GM12878 (cell line): ENCODE data around the gene PRKCE. TPM values are rescaled to one million over a fixed set of nuclear protein-coding genes. Genes with fewer than 3 reads are reported as not detected.

ENCODE experiments used
- BCL3 ChIP-seq: IDR thresholded peaks from 2 replicates; pipeline ENCODE4 v1.6.1; 2011; ENCODE audit warnings: borderline replicate concordance, low read depth, mild to moderate bottlenecking, moderate library complexity, low read length; ENCODE audit not compliant: insufficient read depth, poor library complexity, severe bottlenecking
- BHLHE40 ChIP-seq, 2 experiments: fragments of 450-650 bp in 1 of 2; IDR thresholded peaks; 2 replicates each; pipeline ENCODE4 v1.6.1; 2011 to 2017; ENCODE audit warnings: low read depth in 2 of 2, borderline replicate concordance in 1 of 2, improper control_type of control experiment in 1 of 2, low read length in 1 of 2, mild to moderate bottlenecking in 1 of 2
- BMI1 ChIP-seq: fragments of 450-650 bp; IDR thresholded peaks from 2 replicates; pipeline ENCODE4 v1.6.1; 2016; ENCODE audit warnings: mild to moderate bottlenecking, moderate library complexity, borderline replicate concordance
- CTCF ChIP-seq, 3 experiments: IDR thresholded peaks in 2 of 3; conservative IDR thresholded peaks in 1 of 3; 2 replicates each; pipeline ENCODE4 v1.5.1; 2011; ENCODE audit warnings: low read depth in 3 of 3, low read length in 3 of 3, mild to moderate bottlenecking in 3 of 3, control low read depth in 2 of 3, moderate library complexity in 2 of 3, inconsistent platforms in 1 of 3, mixed read lengths in 1 of 3; ENCODE audit not compliant: control insufficient read depth in 2 of 3, insufficient read depth in 1 of 3; ENCODE audit errors: extremely low read depth in 1 of 3
- FOS ChIP-seq: IDR thresholded peaks from 3 replicates; pipeline ENCODE4 v1.6.1; 2011; ENCODE audit warnings: borderline replicate concordance; ENCODE audit not compliant: insufficient read length; ENCODE audit errors: extremely low read depth
- FOXK2 ChIP-seq: fragments of 450-650 bp; IDR thresholded peaks from 2 replicates; pipeline ENCODE4 v1.6.1; 2017; ENCODE audit warnings: mild to moderate bottlenecking, moderate library complexity
- HDAC6 ChIP-seq: fragments of 200-600 bp; sonication (generic); IDR thresholded peaks from one replicate; pipeline ENCODE4 v1.8.0; 2017; ENCODE audit warnings: antibody characterized with exemption; ENCODE audit not compliant: unreplicated experiment
- JUND ChIP-seq: IDR thresholded peaks from 2 replicates; pipeline ENCODE4 v1.6.1; 2012; ENCODE audit warnings: low read depth, mild to moderate bottlenecking, low read length, improper control_type of control experiment, moderate library complexity
- RBBP5 ChIP-seq: fragments of 200-600 bp; sonication (generic); conservative IDR thresholded peaks from 2 replicates; pipeline ENCODE4 v1.6.1; 2016
- RELB ChIP-seq: fragments of 450-650 bp; IDR thresholded peaks from 2 replicates; pipeline ENCODE4 v1.6.1; 2017; ENCODE audit warnings: low read depth, mild to moderate bottlenecking, moderate library complexity
- SIX5 ChIP-seq: IDR thresholded peaks from 2 replicates; pipeline ENCODE4 v1.6.1; 2011; ENCODE audit warnings: mild to moderate bottlenecking, low read depth, low read length, moderate library complexity; ENCODE audit not compliant: severe bottlenecking
- SMARCA5 ChIP-seq: fragments of 450-650 bp; IDR thresholded peaks from 2 replicates; pipeline ENCODE4 v1.6.1; 2017; ENCODE audit warnings: mild to moderate bottlenecking
- SREBF1 ChIP-seq: IDR thresholded peaks from 2 replicates; pipeline ENCODE4 v1.6.1; 2012; ENCODE audit warnings: mild to moderate bottlenecking, low read length
- STAT3 ChIP-seq: IDR thresholded peaks from 2 replicates; pipeline ENCODE4 v1.6.1; 2011; ENCODE audit warnings: low read depth, low read length, improper control_type of control experiment
- TCF12 ChIP-seq: IDR thresholded peaks from 2 replicates; pipeline ENCODE4 v1.6.1; 2011; ENCODE audit warnings: low read depth, mild to moderate bottlenecking, low read length
- TCF3 ChIP-seq: IDR thresholded peaks from 2 replicates; pipeline ENCODE4 v1.6.1; 2012; ENCODE audit warnings: low read depth, mild to moderate bottlenecking, low read length, borderline replicate concordance; ENCODE audit not compliant: insufficient read depth
- USF2 ChIP-seq: IDR thresholded peaks from 2 replicates; pipeline ENCODE4 v1.6.1; 2011; ENCODE audit warnings: low read depth, low read length, improper control_type of control experiment, borderline replicate concordance
- ZNF217 ChIP-seq: fragments of 450-650 bp; IDR thresholded peaks from 2 replicates; pipeline ENCODE4 v1.6.1; 2017; ENCODE audit warnings: antibody characterized with exemption, mild to moderate bottlenecking
- polyA plus RNA-seq, 11 experiments: library from polyadenylated mRNA; depleted of rRNA in 4 of 11; unstranded in 6 of 11; stranded (reverse) in 5 of 11; fragments of >200 nt; fragmentation: Nextera tagmentation in 4 of 11; fragmentation: Illumina TruSeq in 1 of 11; extraction: Ambion mirVana in 4 of 11; extraction: Trizol in 1 of 11; gene quantifications; 1 replicate in 1 of 11; 2 replicates in 10 of 11; pipeline versions ENCODE4 v1.2.1 to v1.2.3, GENCODE V29; 2011 to 2016; ENCODE audit warnings: inconsistent platforms in 2 of 11, missing spikeins in 2 of 11, low read depth in 1 of 11
- total RNA-seq, 4 experiments: library from RNA; depleted of rRNA in 3 of 4; stranded (reverse); fragments of >200 nt in 3 of 4; fragmentation: Illumina TruSeq in 1 of 4; extraction: Trizol in 1 of 4; gene quantifications; 2 replicates each; pipeline versions ENCODE4 v1.2.1 to v1.2.3, GENCODE V29; 2013 to 2021
- TF ChIP-seq, protein P1 (sequence below): fragments of 450-650 bp; formaldehyde crosslinking; IDR thresholded peaks from 2 replicates; pipeline ENCODE4 v1.4.0; 2020; ENCODE audit warnings: mild to moderate bottlenecking, moderate library complexity

Gene PRKCE
- total and polyA plus RNA-seq, 10 of the 15 experiments (the other 5 are each of a cell fraction or from before 2014, with no cell fraction given), result 2.6 to 28.2 (median 11.3) TPM

- TF ChIP-seq, protein P1, sequence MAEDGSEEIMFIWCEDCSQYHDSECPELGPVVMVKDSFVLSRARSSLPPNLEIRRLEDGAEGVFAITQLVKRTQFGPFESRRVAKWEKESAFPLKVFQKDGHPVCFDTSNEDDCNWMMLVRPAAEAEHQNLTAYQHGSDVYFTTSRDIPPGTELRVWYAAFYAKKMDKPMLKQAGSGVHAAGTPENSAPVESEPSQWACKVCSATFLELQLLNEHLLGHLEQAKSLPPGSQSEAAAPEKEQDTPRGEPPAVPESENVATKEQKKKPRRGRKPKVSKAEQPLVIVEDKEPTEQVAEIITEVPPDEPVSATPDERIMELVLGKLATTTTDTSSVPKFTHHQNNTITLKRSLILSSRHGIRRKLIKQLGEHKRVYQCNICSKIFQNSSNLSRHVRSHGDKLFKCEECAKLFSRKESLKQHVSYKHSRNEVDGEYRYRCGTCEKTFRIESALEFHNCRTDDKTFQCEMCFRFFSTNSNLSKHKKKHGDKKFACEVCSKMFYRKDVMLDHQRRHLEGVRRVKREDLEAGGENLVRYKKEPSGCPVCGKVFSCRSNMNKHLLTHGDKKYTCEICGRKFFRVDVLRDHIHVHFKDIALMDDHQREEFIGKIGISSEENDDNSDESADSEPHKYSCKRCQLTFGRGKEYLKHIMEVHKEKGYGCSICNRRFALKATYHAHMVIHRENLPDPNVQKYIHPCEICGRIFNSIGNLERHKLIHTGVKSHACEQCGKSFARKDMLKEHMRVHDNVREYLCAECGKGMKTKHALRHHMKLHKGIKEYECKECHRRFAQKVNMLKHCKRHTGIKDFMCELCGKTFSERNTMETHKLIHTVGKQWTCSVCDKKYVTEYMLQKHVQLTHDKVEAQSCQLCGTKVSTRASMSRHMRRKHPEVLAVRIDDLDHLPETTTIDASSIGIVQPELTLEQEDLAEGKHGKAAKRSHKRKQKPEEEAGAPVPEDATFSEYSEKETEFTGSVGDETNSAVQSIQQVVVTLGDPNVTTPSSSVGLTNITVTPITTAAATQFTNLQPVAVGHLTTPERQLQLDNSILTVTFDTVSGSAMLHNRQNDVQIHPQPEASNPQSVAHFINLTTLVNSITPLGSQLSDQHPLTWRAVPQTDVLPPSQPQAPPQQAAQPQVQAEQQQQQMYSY, result no peak
- TF ChIP-seq SMARCA5 (no peak), JUND (no peak), BHLHE40 (IDR thresholded peaks at IDR 0.05; ENCODE audit: borderline replicate concordance in 1 of 2, low read depth in 2 of 2, low read length in 1 of 2) (peak; percentile 72 to 77; a peak in 3 of 4 replicates), ZNF217 (no peak), USF2 (no peak), FOS (no peak), RBBP5 (no peak), FOXK2 (no peak), SREBF1 (no peak), BCL3 (no peak), BMI1 (no peak), TCF3 (0 out of 2 replicates have a peak, but pooled peaks have one; percentile 14), RELB (no peak), CTCF (IDR thresholded peaks at IDR 0.05 in 2 of 3, conservative IDR thresholded peaks at IDR 0.05 in 1 of 3; ENCODE audit: control insufficient read depth in 2 of 3, extremely low read depth in 1 of 3, insufficient read depth in 1 of 3, low read depth in 3 of 3, low read length in 3 of 3) (no peak), SIX5 (peak; percentile 25), HDAC6 (no peak), STAT3 (no peak), TCF12 (no peak; the same call in 1 of the 2 replicates)
Observed at GRCh38 chr2:45611020-45611859, 40.2 kb upstream of the PRKCE start, which contains the start of gene SRBD1 (continued).
